ENCODE data around the gene POLR3H.

Gene POLR3H

DNA sequence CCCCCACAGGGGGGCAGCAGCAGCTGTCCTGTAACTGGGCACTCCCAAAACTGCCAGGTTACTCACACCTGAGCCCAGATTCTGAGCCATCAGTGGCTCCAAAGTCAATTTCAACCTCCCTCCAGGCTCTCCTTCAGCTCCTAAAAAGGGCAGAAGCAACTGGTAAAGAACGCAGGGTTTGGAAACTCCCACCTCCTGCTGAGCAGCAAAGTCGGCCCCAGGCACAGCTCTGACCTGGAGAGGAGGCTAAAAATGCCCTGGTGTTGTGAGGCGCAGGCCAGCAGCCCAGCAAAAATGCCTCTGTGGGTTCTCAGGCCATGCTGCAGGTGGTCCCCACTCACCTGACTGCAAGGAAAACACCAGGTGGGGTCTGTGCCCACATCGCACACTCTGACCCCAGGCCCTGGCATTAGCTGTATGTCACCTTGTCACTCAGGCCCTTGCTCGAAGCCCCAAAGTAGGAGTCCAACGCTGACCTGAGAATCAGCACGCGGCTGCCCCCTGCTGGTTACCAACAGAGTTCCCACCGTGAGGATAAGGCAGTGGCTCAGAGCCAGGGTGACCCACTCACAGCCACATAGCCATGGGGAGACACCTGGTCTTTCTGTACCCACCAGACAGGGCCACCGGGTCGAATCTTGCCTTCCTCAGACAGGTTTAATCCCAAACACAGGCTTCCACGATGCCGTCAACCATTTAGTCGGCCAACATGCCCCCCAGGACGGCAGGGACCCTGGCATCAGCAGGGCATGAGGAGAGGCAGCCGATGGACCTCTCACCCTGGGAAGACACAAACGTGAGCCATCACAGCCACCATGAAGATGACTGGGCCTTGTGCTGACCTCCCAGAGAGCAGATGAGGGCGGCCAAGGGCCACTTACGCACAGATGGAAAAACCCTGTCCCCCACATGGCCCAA lies 11.1 kb downstream of the POLR3H start:
- DNase-seq, result no peak

- no peak for DNase-seq
Observed at GRCh38 chr22:41531715-41532477, 12.4 kb downstream of the POLR3H start.

DNA sequence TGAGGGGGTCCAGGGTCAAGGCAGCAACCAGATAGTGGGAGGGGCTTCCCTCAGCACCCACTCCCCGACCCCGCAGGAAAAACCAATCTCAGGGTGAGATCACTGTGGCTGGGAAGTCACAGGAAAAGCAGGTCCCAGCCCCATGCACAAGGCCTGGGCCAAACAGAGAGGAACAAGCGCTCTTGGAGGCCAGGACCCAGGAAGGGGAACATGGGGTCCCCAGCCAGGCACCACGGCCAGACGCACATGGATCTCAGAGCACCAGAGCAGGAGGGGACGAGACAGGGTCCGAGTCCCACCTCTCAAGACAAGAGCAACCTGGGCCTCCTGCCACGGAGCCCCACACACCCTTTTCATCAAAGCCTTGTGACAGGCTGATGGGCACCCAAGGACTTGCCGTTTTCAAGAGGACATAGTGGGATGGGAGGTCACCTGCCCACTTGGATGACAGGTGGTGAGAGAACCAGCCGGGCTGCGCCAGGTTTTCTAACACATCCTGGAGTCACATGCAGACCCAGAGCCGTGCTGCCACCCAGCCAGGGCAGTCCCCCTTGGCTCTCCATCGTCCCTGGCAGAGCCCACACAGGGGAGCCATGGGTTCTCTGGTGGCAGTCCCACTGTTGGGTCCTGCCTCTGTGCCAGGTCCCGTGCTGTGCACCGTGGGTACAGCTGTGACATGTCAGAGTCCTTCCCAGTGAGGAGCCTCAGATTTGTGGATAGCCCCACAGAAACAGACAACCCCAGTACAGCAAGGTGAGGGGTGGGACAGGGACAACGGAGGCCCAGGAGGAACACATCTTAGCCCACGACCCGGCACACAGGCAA lies 13.2 kb downstream of the POLR3H start:
- DNase-seq, result no peak

DNA sequence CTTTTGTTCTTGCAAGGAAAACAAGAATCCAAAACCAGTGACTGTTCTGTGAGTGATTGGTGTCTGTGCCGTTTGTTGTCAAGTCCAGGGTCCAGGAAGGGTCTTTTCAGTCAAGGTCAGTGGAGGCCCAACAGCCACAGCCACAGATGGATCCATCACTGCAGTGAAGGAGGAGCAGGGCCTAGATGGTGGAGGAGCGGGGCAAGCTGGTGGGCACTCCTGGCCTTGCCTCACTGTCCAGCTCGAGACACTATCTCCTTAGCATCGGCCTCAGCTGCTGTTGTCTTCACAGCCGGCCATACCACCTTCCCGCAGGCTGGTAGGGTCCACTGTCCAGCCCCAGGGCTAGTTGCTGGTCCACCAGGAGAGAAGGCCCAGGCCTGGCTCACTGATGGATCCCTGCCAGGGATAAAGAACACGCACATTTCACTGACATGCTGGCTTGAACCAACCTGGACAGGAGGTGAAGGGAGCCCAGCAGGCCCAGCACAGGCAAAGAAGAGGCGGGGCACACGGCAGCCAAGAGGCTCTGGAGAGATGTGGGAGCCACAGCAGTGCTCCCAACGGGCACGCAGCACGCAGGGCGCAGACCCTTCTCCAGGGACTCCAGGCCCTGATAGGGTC lies 15.2 kb downstream of the POLR3H start:
- DNase-seq, result no peak

GRCh38 chr22:41528132-41528766 lies 16.0 kb downstream of the POLR3H start:
- no peak for DNase-seq

GRCh38 chr22:41526830-41527799 lies 17.2 kb downstream of the POLR3H start:
- DNase-seq, result no peak

GRCh38 chr22:41526226-41526829 lies 17.9 kb downstream of the POLR3H start:
- no peak for DNase-seq

DNA sequence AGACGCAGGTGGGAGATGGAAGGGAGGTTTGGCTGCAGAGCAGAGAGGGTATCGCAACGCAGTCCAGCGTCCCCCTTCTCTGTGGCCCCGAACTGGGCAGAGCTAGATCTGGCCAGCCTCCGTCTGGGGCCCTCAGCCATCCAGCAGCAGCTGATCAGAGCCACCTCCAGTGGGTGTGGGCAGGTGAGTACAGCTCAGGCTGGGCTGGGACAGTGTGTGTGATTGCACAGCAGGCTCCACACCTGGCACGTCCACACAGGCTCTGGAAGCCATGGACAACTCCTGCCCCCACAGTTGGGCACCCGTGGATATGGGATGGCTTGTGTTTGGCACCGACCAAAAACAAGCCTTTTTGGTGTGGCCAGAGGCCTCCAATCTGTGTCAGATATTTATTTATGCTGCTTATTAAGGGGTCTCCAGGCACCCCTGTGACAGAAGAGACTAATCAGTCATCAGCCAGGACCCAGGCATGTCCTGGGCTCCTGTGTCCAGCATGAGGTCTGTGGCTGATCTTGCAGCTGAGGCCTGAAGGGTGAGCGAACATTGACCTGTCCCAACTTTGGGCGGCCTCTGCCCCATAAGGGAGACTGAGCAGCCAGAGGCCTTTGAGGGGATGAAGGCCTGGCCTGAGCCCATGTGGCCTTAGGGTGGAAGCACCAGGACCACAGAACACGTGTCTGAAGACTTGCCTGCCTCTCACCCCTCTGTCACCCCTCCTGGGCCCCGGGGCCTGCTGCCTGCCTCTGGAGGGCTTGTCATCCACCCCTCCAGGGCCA lies 18.6 kb downstream of the POLR3H start:
- DNase-seq, result no peak

DNA sequence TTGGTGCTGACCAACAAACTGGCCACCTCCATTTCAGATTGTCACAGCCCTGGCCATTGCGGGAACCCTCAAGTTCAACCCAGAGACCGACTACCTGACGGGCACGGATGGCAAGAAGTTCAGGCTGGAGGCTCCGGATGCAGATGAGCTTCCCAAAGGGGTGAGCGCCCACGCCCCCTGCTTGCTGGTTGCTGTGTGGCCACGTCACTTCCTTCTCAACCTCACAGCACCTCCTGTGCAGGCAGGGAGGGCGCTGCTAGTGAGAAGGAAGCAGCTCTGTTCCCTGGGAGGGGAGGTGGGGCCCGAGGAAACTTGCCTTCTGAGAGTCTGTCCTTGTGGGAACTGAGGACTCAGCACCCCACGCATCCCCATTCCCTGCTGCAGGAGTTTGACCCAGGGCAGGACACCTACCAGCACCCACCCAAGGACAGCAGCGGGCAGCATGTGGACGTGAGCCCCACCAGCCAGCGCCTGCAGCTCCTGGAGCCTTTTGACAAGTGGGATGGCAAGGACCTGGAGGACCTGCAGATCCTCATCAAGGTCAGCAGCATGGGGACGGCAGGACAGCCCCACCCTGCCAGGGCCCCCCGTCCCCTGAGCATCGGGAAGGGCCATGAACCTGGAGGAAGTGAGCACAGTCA lies 19.3 kb downstream of the POLR3H start:
- DNase-seq, result no peak

GRCh38 chr22:41524251-41524661 lies 20.0 kb downstream of the POLR3H start:
- DNase-seq, result no peak

DNA sequence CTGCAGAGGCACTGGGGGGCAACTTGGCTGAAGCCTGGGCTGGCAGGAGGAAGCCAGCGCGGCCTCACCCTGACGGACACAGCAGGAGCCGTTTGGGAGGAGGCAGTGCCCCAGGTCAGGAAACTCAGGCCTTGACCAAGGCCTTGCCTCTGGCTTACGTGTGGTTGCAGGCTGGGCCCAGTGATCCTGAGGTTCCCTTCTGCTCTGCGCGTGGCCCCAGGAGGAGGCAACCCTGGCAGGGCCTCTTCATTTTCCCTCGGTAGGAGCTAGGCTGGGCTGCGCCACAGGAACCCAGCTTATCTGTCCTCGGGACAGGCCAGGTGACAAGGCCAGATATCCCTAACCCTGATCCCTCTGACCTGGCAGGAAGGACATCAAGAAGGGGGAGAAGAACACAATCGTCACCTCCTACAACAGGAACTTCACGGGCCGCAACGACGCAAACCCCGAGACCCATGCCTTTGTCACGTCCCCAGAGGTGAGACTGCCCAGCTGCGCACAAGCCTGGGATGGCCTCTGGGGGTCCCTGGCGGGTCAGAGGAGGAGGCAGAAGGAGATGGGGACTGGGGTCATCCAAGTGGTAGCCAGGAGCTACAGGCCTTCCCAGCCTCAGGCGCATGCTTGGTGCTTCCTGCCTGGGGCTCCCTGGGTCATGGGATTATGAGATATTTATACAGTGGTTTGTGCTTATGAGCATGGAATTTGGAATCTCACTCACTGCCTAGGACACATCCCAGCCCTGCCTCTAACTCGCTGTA lies 20.6 kb downstream of the POLR3H start:
- DNase-seq, result no peak

GRCh38 chr22:41522813-41523212 lies 21.5 kb downstream of the POLR3H start:
- no peak for DNase-seq

GRCh38 chr22:41521126-41521525 lies 23.1 kb downstream of the POLR3H start:
- DNase-seq, result no peak

- DNase-seq, result no peak
Observed at GRCh38 chr22:41518048-41518347, 26.3 kb downstream of the POLR3H start.

- DNase-seq, result peak; percentile 26
Observed at GRCh38 chr22:41517172-41518047, 26.9 kb downstream of the POLR3H start.

DNA sequence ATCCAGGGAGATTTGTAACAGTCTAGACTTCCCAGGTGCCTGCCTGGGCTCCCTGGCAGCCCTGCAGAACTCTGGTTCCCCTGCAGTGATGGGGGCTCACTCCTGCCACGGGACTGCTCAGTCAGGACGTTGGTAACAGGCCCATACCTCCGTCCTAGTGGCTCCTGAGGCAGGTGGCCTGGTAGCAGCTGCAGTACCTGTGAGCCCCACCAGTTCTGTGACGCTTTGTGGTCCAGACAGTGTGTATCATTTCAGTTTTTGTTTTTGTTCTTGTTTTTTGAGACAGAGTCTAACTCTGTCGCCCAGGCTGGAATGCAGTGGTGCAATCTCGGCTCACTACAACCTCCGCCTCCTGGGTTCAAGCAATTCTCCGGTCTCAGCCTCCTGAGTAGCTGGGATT lies 27.8 kb downstream of the POLR3H start:
- no peak for DNase-seq

- DNase-seq, result no peak
Observed at GRCh38 chr22:41513391-41513790, 30.9 kb downstream of the POLR3H start.

All from NCI-H226 (cell line).